B cell (primary cell): ENCODE results near the gene PGAP3. TPM values are rescaled to one million over a fixed set of nuclear protein-coding genes. Genes with fewer than 3 reads are reported as not detected.

Source experiments
- ATAC-seq: fragments of 200-7000 bp; cut with Tn5 transposase; one replicate; pipeline ENCODE4 v1.10.0; 2021; ENCODE audit warnings: low read depth, mild to moderate bottlenecking, moderate number of reproducible peaks, moderate library complexity
- CTCF ChIA-PET: fragments of 350-600 bp; sonication (Branson Sonifier 250); formaldehyde crosslinking; loops from one replicate; lab custom pipeline; 2021; ENCODE audit warnings: antibody characterized with exemption, inconsistent platforms; lab: Charles Lee
- POLR2A ChIA-PET: fragments of 350-600 bp; sonication (Branson Sonifier 250); formaldehyde crosslinking; loops from one replicate; lab custom pipeline; 2021; ENCODE audit warnings: antibody characterized with exemption; lab: Charles Lee
- DNase-seq: peaks from one replicate; pipeline ENCODE4 v3.0.0; 2013
- H2AFZ ChIP-seq: 2 replicates; pipeline ENCODE4 v1.6.1; 2012; ENCODE audit warnings: mild to moderate bottlenecking, low read depth, low read length; ENCODE audit not compliant: insufficient read depth, poor library complexity, severe bottlenecking
- H3K27ac ChIP-seq, 2 donors: 1 replicate in 1 of 2; 2 replicates in 1 of 2; pipeline ENCODE4 v1.5.1; 2012 to 2013; ENCODE audit warnings: low read length in 2 of 2, mild to moderate bottlenecking in 2 of 2, moderate library complexity in 1 of 2
- H3K27me3 ChIP-seq, 4 experiments: fragments of 200-600 bp in 1 of 4; sonication (generic) in 1 of 4; replicated peaks in 1 of 4; 1 replicate in 2 of 4; 2 replicates in 2 of 4; pipeline versions ENCODE4 v1.6.1 to v1.7.0; 2013 to 2016; ENCODE audit warnings: low read length in 3 of 4, mild to moderate bottlenecking in 2 of 4, mixed read lengths in 1 of 4, moderate library complexity in 1 of 4; ENCODE audit not compliant: insufficient read depth in 4 of 4, control insufficient read depth in 3 of 4; ENCODE audit errors: control extremely low read depth in 1 of 4
- H3K36me3 ChIP-seq, 2 experiments: replicated peaks in 1 of 2; 1 replicate in 1 of 2; 2 replicates in 1 of 2; pipeline versions ENCODE4 v1.6.1 to v1.7.1; 2013; ENCODE audit warnings: low read length in 1 of 2; ENCODE audit not compliant: insufficient read depth in 2 of 2, control insufficient read depth in 1 of 2; ENCODE audit errors: control extremely low read depth in 1 of 2, extremely low read depth in 1 of 2
- H3K4me1 ChIP-seq, 2 donors: fragments of 200-600 bp in 1 of 2; sonication (generic) in 1 of 2; 1 replicate in 1 of 2; 2 replicates in 1 of 2; pipeline versions ENCODE4 v1.5.1 to v1.6.1; 2013 to 2017; ENCODE audit warnings: low read length in 2 of 2; ENCODE audit not compliant: control insufficient read depth in 2 of 2, insufficient read depth in 2 of 2
- H3K4me2 ChIP-seq: replicated peaks from 2 replicates; pipeline ENCODE3; 2012; ENCODE audit warnings: mild to moderate bottlenecking, low read depth, low read length; ENCODE audit not compliant: poor library complexity, severe bottlenecking
- H3K4me3 ChIP-seq, 5 experiments: fragments of 200-600 bp in 1 of 5; sonication (generic) in 1 of 5; 1 replicate in 3 of 5; 2 replicates in 2 of 5; pipeline versions ENCODE4 v1.5.1 to v1.7.0; 2011 to 2016; ENCODE audit warnings: low read length in 4 of 5, mild to moderate bottlenecking in 4 of 5, low read depth in 2 of 5, control low read depth in 1 of 5, moderate library complexity in 1 of 5; ENCODE audit not compliant: insufficient read depth in 1 of 5; ENCODE audit errors: control extremely low read depth in 1 of 5, extremely low read depth in 1 of 5
- H3K79me2 ChIP-seq: fragments of 200-600 bp; sonication (generic); one replicate; pipeline ENCODE4 v1.6.0; 2016; ENCODE audit warnings: low read length; ENCODE audit not compliant: control insufficient read depth, insufficient read depth
- H3K9ac ChIP-seq: fragments of 200-600 bp; sonication (generic); 2 replicates; pipeline ENCODE4 v1.6.1; 2017; ENCODE audit warnings: mild to moderate bottlenecking, low read length, moderate library complexity
- H3K9me3 ChIP-seq, 3 donors: one replicate each; pipeline versions ENCODE4 v1.6.1 to v1.7.1; 2013; ENCODE audit warnings: low read length in 2 of 3; ENCODE audit not compliant: control insufficient read depth in 2 of 3, insufficient read depth in 1 of 3; ENCODE audit errors: control extremely low read depth in 1 of 3
- H4K20me1 ChIP-seq: 2 replicates; pipeline ENCODE4 v1.6.0; 2012; ENCODE audit warnings: mild to moderate bottlenecking, low read length; ENCODE audit not compliant: insufficient read depth, control insufficient read depth, poor library complexity, severe bottlenecking
- H3K27ac Mint-ChIP-seq: one replicate; pipeline ENCODE4 v1.8.0; 2021; ENCODE audit warnings: mixed read lengths
- H3K27me3 Mint-ChIP-seq: one replicate; pipeline ENCODE4 v1.8.0; 2021; ENCODE audit warnings: mixed read lengths
- H3K4me1 Mint-ChIP-seq: one replicate; pipeline ENCODE4 v1.8.0; 2021; ENCODE audit warnings: mixed read lengths
- H3K4me3 Mint-ChIP-seq: one replicate; pipeline ENCODE4 v1.8.0; 2021; ENCODE audit warnings: mixed read lengths
- H3K9me3 Mint-ChIP-seq: one replicate; pipeline ENCODE4 v1.8.0; 2022; ENCODE audit warnings: mixed read lengths; ENCODE audit not compliant: insufficient read depth
- EZH2 ChIP-seq: IDR thresholded peaks from 2 replicates; pipeline ENCODE4 v1.6.1; 2012; ENCODE audit warnings: borderline replicate concordance, low read depth, mild to moderate bottlenecking, moderate library complexity, low read length; ENCODE audit not compliant: insufficient read depth, poor library complexity, severe bottlenecking
- WGBS: methylation state at CpG from one replicate; pipeline ENCODE4 v1.1.5; 2013; ENCODE audit warnings: missing lambda C conversion rate; ENCODE audit not compliant: insufficient coverage; 5-methylcytosine and 5-hydroxymethylcytosine counted together
- intact Hi-C: fragments of 100-400 bp; cut with micrococcal nuclease; formaldehyde crosslinking; loops from one replicate; pipeline ENCODE4 v1.10.0; 2022
- polyA plus RNA-seq: library from polyadenylated mRNA; depleted of rRNA; stranded (reverse); fragments of >200 nt; gene quantifications from 2 replicates; pipeline ENCODE4 v1.2.3, GENCODE V29; 2012
- total RNA-seq, 2 donors: library from RNA; stranded (reverse); fragments of 120-200 nt in 1 of 2; gene quantifications; 1 replicate in 1 of 2; 2 replicates in 1 of 2; pipeline versions ENCODE4 v1.2.3 to v1.2.4, GENCODE V29; 2013 to 2022
- TF ChIP-seq, protein P1 (sequence below): fragments of 200-600 bp; IDR thresholded peaks from one replicate; pipeline ENCODE4 v1.8.0; 2022; ENCODE audit warnings: antibody characterized with exemption, mild to moderate bottlenecking

Gene PGAP3
- total and polyA plus RNA-seq, 2 donors (not counting 1 experiment from before 2014, with no cell fraction given) = 27.4 to 34.3 TPM

DNA sequence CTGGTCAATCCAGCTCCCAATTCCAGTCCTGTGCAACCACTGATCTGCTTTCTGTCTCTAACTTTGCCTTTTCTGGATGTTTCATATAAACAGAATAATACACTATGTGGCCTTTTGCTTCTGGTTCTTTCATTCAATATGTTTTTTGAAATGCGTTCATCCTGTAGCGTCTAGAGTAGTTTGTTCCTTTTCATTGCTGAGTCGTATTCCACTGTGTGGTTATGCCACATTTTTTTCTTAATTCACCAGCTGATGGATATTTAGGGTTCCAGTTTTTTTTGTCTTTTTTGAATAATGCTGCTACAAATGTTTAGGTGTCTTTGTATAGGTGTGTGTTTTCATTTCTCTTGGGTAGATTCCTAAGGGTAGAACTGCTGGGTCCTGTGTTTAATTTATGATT lies 44.7 kb upstream of the PGAP3 start:
- Histone ChIP-seq H3K9me3 (peaks cover 0 to 3% (median 0%) of the 10 kb centered on the region in 3 donors), H3K9ac (no peak overlapping the region), H4K20me1 (peaks cover 18% of the 10 kb centered on the region), H3K4me2 (no peak overlapping the region), H3K79me2 (peaks cover 36% of the 10 kb centered on the region), H3K27ac (no peak overlapping the region), H3K4me3 (no peak overlapping the region), H2AFZ (no peak overlapping the region), H3K36me3 (peaks cover 0 to 19% of the 10 kb centered on the region in 2 experiments), H3K27me3 (peaks cover 0 to 3% (median 1%) of the 10 kb centered on the region in 4 experiments), H3K4me1 (peaks cover 13 to 20% of the 10 kb centered on the region in 2 donors)
- ATAC-seq (no peak), DNase-seq (no peak)
- Mint-ChIP-seq H3K4me3 (peak overlapping the region; percentile 60), H3K27me3 (peaks cover 11% of the 10 kb centered on the region), H3K27ac (peak overlapping the region; percentile 44), H3K9me3 (no peaks in the 10 kb centered on the region), H3K4me1 (peaks cover 25% of the 10 kb centered on the region)
- WGBS = no CpG with 5 or more reads among the region's 3 CpGs
- no peak for TF ChIP-seq EZH2
- TF ChIP-seq, protein P1, sequence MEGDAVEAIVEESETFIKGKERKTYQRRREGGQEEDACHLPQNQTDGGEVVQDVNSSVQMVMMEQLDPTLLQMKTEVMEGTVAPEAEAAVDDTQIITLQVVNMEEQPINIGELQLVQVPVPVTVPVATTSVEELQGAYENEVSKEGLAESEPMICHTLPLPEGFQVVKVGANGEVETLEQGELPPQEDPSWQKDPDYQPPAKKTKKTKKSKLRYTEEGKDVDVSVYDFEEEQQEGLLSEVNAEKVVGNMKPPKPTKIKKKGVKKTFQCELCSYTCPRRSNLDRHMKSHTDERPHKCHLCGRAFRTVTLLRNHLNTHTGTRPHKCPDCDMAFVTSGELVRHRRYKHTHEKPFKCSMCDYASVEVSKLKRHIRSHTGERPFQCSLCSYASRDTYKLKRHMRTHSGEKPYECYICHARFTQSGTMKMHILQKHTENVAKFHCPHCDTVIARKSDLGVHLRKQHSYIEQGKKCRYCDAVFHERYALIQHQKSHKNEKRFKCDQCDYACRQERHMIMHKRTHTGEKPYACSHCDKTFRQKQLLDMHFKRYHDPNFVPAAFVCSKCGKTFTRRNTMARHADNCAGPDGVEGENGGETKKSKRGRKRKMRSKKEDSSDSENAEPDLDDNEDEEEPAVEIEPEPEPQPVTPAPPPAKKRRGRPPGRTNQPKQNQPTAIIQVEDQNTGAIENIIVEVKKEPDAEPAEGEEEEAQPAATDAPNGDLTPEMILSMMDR = no peak
- POLR2A ChIA-PET = no interaction called here
- CTCF ChIA-PET = interaction anchor here (0.6 to 5.2 kb wide), 7 partner anchors 17 to 893 kb away, joined by 3 to 51 read pairs (median 3); partner anchors contain the start of gene PNMT
- intact Hi-C loops = loop anchor here (5.0 kb wide), 1 partner anchor 110 kb away; no protein-coding TSS in a partner anchor
